COLO829 (cell line): ENCODE results near the gene PTPRN2.

Experiments
- DNase-seq: peaks from one replicate; pipeline ENCODE4 v3.0.0; 2012; ENCODE audit warnings: low spot score

The PTPRN2 gene

GRCh38 chr7:157879391-157879790, 708.2 kb downstream of the PTPRN2 start:
- no peak for DNase-seq

GRCh38 chr7:157877298-157878090, 710.1 kb downstream of the PTPRN2 start:
- DNase-seq = no peak

GRCh38 chr7:157876469-157877285, 710.9 kb downstream of the PTPRN2 start:
- no peak for DNase-seq

- no peak for DNase-seq
Measured at GRCh38 chr7:157875230-157876179, 712.1 kb downstream of the PTPRN2 start.

- no peak for DNase-seq
Measured at GRCh38 chr7:157874870-157875229, 712.8 kb downstream of the PTPRN2 start.

- DNase-seq = no peak
Measured at GRCh38 chr7:157874208-157874816, 713.3 kb downstream of the PTPRN2 start.

GRCh38 chr7:157873664-157874063, 714.0 kb downstream of the PTPRN2 start:
- no peak for DNase-seq

- DNase-seq = no peak
Measured at GRCh38 chr7:157873181-157873580, 714.4 kb downstream of the PTPRN2 start.

- no peak for DNase-seq
Measured at GRCh38 chr7:157872447-157872846, 715.2 kb downstream of the PTPRN2 start.

- DNase-seq = no peak
Measured at GRCh38 chr7:157871681-157872080, 715.9 kb downstream of the PTPRN2 start.

GRCh38 chr7:157870644-157871290, 716.9 kb downstream of the PTPRN2 start:
- DNase-seq = no peak

GRCh38 chr7:157869793-157870192, 717.8 kb downstream of the PTPRN2 start:
- no peak for DNase-seq

- no peak for DNase-seq
Measured at GRCh38 chr7:157867685-157868305, 719.8 kb downstream of the PTPRN2 start.

- DNase-seq = no peak
Measured at GRCh38 chr7:157866336-157866924, 721.2 kb downstream of the PTPRN2 start.

- no peak for DNase-seq
Measured at GRCh38 chr7:157865351-157866165, 722.1 kb downstream of the PTPRN2 start.

- DNase-seq = no peak
Measured at GRCh38 chr7:157864911-157865310, 722.7 kb downstream of the PTPRN2 start.

GRCh38 chr7:157863906-157864810, 723.5 kb downstream of the PTPRN2 start:
- no peak for DNase-seq

- DNase-seq = no peak
Measured at GRCh38 chr7:157863176-157863575, 724.4 kb downstream of the PTPRN2 start.
